Keratinocyte (primary cell): ENCODE results near the gene SIPA1L3. TPM values are rescaled to one million over a fixed set of nuclear protein-coding genes. Genes with fewer than 3 reads are reported as not detected.

ENCODE experiments used
- DNase-seq: peaks from one replicate; pipeline ENCODE4 v3.0.0-alpha.2; 2011; ENCODE audit warnings: low read depth, missing footprints, low spot score
- FAIRE-seq: peaks from 2 replicates; lab custom pipeline; 2011; peaks lifted over from hg19 to GRCh38; lab: Jason Lieb, UNC
- H2AFZ ChIP-seq: 2 replicates; pipeline ENCODE4 v1.6.0; 2012; ENCODE audit warnings: low read length, control low read depth, inconsistent platforms; ENCODE audit not compliant: control insufficient read depth
- H3K27ac ChIP-seq: 2 replicates; pipeline ENCODE4 v1.5.1; 2011; ENCODE audit warnings: low read length; ENCODE audit not compliant: control insufficient read depth, insufficient read depth
- H3K27me3 ChIP-seq: 3 replicates; pipeline ENCODE4 v1.6.0; 2011; ENCODE audit warnings: low read length; ENCODE audit not compliant: control insufficient read depth, insufficient read depth; ENCODE audit errors: extremely low read depth
- H3K36me3 ChIP-seq, 2 experiments: 2 replicates in 1 of 2; 3 replicates in 1 of 2; pipeline ENCODE4 v1.5.1; 2011; ENCODE audit warnings: low read length in 2 of 2, mild to moderate bottlenecking in 1 of 2; ENCODE audit not compliant: control insufficient read depth in 2 of 2, insufficient read depth in 2 of 2; ENCODE audit errors: extremely low read depth in 1 of 2
- H3K4me1 ChIP-seq: 3 replicates; pipeline ENCODE4 v1.5.1; 2011; ENCODE audit warnings: low read length; ENCODE audit not compliant: control insufficient read depth, insufficient read depth; ENCODE audit errors: extremely low read depth
- H3K4me2 ChIP-seq: 3 replicates; pipeline ENCODE4 v1.6.0; 2011; ENCODE audit warnings: low read depth, low read length; ENCODE audit not compliant: control insufficient read depth, insufficient read depth; ENCODE audit errors: extremely low read depth
- H3K4me3 ChIP-seq, 3 experiments: fragments of 200-600 bp in 1 of 3; sonication (generic) in 1 of 3; 2 replicates in 2 of 3; 3 replicates in 1 of 3; pipeline ENCODE4 v1.5.1; 2011 to 2016; ENCODE audit warnings: low read length in 3 of 3, mild to moderate bottlenecking in 3 of 3, control low read depth in 2 of 3, inconsistent platforms in 1 of 3, low read depth in 1 of 3, mixed read lengths in 1 of 3, mixed run types in 1 of 3, moderate library complexity in 1 of 3; ENCODE audit not compliant: control insufficient read depth in 2 of 3, insufficient read depth in 2 of 3; ENCODE audit errors: extremely low read depth in 1 of 3
- H3K79me2 ChIP-seq: 2 replicates; pipeline ENCODE4 v1.6.0; 2012; ENCODE audit warnings: low read length; ENCODE audit not compliant: control insufficient read depth, insufficient read depth
- H3K9ac ChIP-seq: 3 replicates; pipeline ENCODE4 v1.6.0; 2011; ENCODE audit warnings: low read length; ENCODE audit not compliant: control insufficient read depth, insufficient read depth; ENCODE audit errors: extremely low read depth
- H3K9me1 ChIP-seq: 3 replicates; pipeline ENCODE4 v1.6.0; 2011; ENCODE audit warnings: low read length; ENCODE audit not compliant: control insufficient read depth, insufficient read depth; ENCODE audit errors: extremely low read depth
- H3K9me3 ChIP-seq: 2 replicates; pipeline ENCODE4 v1.5.1; 2012; ENCODE audit warnings: low read depth, low read length; ENCODE audit not compliant: control insufficient read depth
- H4K20me1 ChIP-seq: 3 replicates; pipeline ENCODE4 v1.6.0; 2011; ENCODE audit warnings: low read length; ENCODE audit not compliant: control insufficient read depth, insufficient read depth; ENCODE audit errors: extremely low read depth
- EZH2 ChIP-seq: IDR thresholded peaks from one replicate; pipeline ENCODE4 v1.6.1; 2012; ENCODE audit warnings: inconsistent platforms, mild to moderate bottlenecking, low read length, moderate library complexity
- dilution Hi-C: fragments of 300-500 bp; cut with MboI; formaldehyde crosslinking; loops from one replicate; pipeline ENCODE4 v1.7.0; 2020; ENCODE audit warnings: low sequenced_read_pairs; ENCODE audit not compliant: extremely low pct_ligation_motif_present
- polyA plus RNA-seq, 5 experiments: library from polyadenylated mRNA; depleted of rRNA in 3 of 5; stranded (reverse) in 3 of 5; stranded (forward) in 1 of 5; unstranded in 1 of 5; fragments of >200 nt; gene quantifications; 1 replicate in 1 of 5; 2 replicates in 3 of 5; 3 replicates in 1 of 5; pipeline versions ENCODE4 v1.2.1 to v1.2.3, GENCODE V29; 2011 to 2012; ENCODE audit warnings: missing spikeins in 2 of 5, low read depth in 1 of 5, low replicate concordance in 1 of 5
- TF ChIP-seq, protein P1 (sequence below), 3 experiments: IDR thresholded peaks in 1 of 3; conservative IDR thresholded peaks in 1 of 3; optimal IDR thresholded peaks in 1 of 3; 2 replicates in 2 of 3; 3 replicates in 1 of 3; pipeline versions ENCODE3 to v1.5.1; 2011; ENCODE audit warnings: low read length in 3 of 3, mild to moderate bottlenecking in 3 of 3, moderate library complexity in 2 of 3, control low read depth in 1 of 3, inconsistent platforms in 1 of 3; ENCODE audit not compliant: insufficient read depth in 2 of 3; ENCODE audit errors: extremely low read depth in 1 of 3

SIPA1L3 gene
- polyA plus RNA-seq, 1 donor (not counting 4 experiments of a cell fraction or from before 2014, with no cell fraction given) = 8.0 TPM

DNA sequence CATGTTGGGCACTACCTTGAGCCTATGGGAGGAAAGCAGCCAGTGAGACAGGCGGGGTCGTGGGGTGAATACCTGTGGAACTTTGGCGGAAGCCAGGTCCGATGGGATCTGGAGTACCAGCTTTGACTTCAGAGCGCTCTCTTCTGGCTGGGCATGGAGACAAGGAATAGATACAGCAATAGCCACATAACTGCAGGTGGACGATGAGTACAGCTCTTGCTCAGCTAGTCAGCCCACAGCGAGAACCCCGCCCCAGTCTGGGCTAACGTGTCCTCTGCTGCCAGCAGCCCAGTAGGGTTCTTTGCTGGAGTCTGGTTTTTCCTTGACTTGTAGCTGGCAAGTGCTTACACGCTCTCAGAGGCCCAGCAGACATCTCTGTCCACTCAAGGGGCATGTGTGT, 83.4 kb downstream of the SIPA1L3 start:
- H3K36me3 ChIP-seq = peaks cover 0 to 4% of the 10 kb centered on the region in 2 experiments
- peak overlapping the region; percentile 31 for H3K4me2 ChIP-seq
- dilution Hi-C loops = no loop called here
- H4K20me1 ChIP-seq = no peaks in the 10 kb centered on the region
- TF ChIP-seq, protein P1, sequence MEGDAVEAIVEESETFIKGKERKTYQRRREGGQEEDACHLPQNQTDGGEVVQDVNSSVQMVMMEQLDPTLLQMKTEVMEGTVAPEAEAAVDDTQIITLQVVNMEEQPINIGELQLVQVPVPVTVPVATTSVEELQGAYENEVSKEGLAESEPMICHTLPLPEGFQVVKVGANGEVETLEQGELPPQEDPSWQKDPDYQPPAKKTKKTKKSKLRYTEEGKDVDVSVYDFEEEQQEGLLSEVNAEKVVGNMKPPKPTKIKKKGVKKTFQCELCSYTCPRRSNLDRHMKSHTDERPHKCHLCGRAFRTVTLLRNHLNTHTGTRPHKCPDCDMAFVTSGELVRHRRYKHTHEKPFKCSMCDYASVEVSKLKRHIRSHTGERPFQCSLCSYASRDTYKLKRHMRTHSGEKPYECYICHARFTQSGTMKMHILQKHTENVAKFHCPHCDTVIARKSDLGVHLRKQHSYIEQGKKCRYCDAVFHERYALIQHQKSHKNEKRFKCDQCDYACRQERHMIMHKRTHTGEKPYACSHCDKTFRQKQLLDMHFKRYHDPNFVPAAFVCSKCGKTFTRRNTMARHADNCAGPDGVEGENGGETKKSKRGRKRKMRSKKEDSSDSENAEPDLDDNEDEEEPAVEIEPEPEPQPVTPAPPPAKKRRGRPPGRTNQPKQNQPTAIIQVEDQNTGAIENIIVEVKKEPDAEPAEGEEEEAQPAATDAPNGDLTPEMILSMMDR (optimal IDR thresholded peaks at IDR 0.05 in 1 of 3, IDR thresholded peaks at IDR 0.05 in 1 of 3, conservative IDR thresholded peaks at IDR 0.05 in 1 of 3; ENCODE audit: extremely low read depth in 1 of 3, insufficient read depth in 2 of 3, low read length in 3 of 3) = peak; percentile 33 to 81 (median 54)
- no peak for TF ChIP-seq EZH2
- no peaks in the 10 kb centered on the region for H3K27me3 ChIP-seq
- H3K4me3 ChIP-seq = no peak overlapping the region
- peaks cover 8% of the 10 kb centered on the region for H3K79me2 ChIP-seq
- peaks cover 6% of the 10 kb centered on the region for H3K9me1 ChIP-seq
- peak overlapping the region; percentile 17 for H3K27ac ChIP-seq
- FAIRE-seq = peak; percentile 92
- H2AFZ ChIP-seq = no peak overlapping the region
- H3K9ac ChIP-seq = no peak overlapping the region
- H3K4me1 ChIP-seq = peaks cover 32% of the 10 kb centered on the region
- DNase-seq = no peak
- H3K9me3 ChIP-seq = no peaks in the 10 kb centered on the region

DNA sequence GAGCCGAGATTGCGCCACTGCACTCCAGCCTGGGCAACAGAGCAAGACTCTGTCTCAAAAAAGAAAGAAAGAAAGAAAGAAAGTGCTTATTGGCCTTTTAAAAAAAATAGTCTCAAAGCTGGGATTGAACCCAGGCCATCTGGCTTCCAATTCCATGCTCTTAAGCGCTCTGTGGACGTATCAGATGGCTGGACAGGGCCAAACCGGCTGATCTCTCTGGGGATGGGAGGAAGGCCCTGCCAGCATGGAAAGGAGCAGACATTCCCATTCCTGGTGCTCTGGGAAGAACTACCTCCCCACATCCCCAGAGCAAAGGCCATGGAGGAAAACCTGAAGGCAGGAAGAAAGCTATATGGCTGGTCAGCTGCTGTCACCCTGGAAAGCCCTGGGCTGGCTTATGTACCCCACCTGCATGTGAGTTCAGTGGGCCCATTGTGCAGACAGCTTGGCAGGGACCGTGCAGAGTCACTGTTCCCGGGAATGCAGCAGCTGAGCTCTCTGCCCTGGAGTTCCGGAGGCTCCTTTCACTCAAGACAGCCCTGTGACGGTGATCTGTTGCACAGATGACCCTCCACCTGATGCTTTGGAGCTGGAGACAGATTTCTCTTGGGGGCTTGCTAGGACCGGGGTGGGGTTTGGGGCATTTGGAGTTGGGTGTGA, 84.3 kb downstream of the SIPA1L3 start:
- dilution Hi-C loops = no loop called here
- H3K4me1 ChIP-seq = peaks cover 30% of the 10 kb centered on the region
- H3K27me3 ChIP-seq = no peaks in the 10 kb centered on the region
- peak overlapping the region; percentile 15 for H3K9ac ChIP-seq
- peaks cover 4% of the 10 kb centered on the region for H3K79me2 ChIP-seq
- H3K4me3 ChIP-seq = no peak overlapping the region
- DNase-seq (no peak), FAIRE-seq (no peak)
- H3K27ac ChIP-seq = no peak overlapping the region
- no peaks in the 10 kb centered on the region for H3K9me3 ChIP-seq
- peak overlapping the region; percentile 34 for H3K4me2 ChIP-seq
- peaks cover 6% of the 10 kb centered on the region for H3K9me1 ChIP-seq
- H2AFZ ChIP-seq = no peak overlapping the region
- H4K20me1 ChIP-seq = no peaks in the 10 kb centered on the region
- peaks cover 0 to 4% of the 10 kb centered on the region in 2 experiments for H3K36me3 ChIP-seq
- TF ChIP-seq EZH2 = no peak
- TF ChIP-seq, protein P1 (optimal IDR thresholded peaks at IDR 0.05 in 1 of 3, IDR thresholded peaks at IDR 0.05 in 1 of 3, conservative IDR thresholded peaks at IDR 0.05 in 1 of 3; ENCODE audit: extremely low read depth in 1 of 3, insufficient read depth in 2 of 3, low read length in 3 of 3) = no peak
